Ovary (tissue), 3 donors: ENCODE measurements around the gene TCTA.

Experiments
- EP300 ChIP-seq: sonication (generic); formaldehyde crosslinking; IDR thresholded peaks from one replicate; pipeline ENCODE4 v1.6.1; 2017; ENCODE audit warnings: antibody characterized with exemption
- POLR2A ChIP-seq: fragments of 450-650 bp; IDR thresholded peaks from one replicate; pipeline ENCODE4 v1.6.1; 2017; ENCODE audit warnings: antibody characterized with exemption, mild to moderate bottlenecking, moderate library complexity
- TF ChIP-seq, protein P1 (sequence below), 3 donors: fragments of 450-650 bp in 2 of 3; fragments of 200-600 bp in 1 of 3; IDR thresholded peaks; one replicate each; pipeline versions ENCODE4 v1.5.1 to v1.8.0; 2016 to 2022; ENCODE audit warnings: antibody characterized with exemption in 3 of 3, mild to moderate bottlenecking in 1 of 3
- donor health status: DM: no; HTN: no; CAD: no.

DNA sequence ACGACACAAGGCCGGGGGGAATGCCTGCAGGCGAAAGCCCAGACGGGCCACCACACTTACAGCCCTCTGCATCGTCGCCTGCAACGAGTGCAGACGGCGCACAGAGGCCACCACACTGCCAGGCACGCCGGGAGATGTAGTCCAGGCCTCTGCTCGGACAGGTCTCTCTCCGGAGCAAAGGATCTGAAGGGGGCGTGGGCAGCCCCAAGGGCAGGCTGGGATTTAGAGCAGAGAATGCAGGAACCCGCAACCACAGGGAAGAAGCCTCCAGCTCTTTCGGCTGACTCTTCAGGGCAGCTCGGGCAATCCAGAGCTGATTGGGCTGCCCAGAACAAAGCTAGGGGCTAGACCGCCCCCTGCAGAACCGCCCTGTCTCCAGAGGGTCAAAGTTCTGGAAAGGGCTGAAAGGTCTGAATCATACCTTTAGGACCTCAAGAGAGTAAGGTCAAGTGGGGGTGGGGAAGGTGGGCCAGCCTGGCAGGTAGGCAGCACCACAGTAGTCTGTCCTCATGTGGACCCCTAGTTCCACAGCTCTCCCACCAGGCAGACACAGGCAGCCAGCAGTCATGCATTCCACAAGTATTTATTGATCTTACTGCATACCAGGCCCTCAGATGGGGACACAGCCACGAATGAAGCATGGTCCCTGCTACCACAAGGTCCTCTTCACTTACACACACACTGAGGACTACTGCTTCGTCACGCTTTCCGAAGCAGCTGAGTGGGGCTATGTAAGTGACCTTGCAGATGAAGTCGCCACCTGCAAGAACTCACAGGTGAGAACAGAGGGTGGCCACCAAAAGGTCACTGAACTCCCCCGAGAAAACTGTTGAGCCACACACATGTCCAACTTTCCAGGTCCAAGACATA lies 10.4 kb downstream of the TCTA start, which contains the start of gene AMT:
- TF ChIP-seq EP300 = no peak
- TF ChIP-seq POLR2A = no peak
- TF ChIP-seq, protein P1, sequence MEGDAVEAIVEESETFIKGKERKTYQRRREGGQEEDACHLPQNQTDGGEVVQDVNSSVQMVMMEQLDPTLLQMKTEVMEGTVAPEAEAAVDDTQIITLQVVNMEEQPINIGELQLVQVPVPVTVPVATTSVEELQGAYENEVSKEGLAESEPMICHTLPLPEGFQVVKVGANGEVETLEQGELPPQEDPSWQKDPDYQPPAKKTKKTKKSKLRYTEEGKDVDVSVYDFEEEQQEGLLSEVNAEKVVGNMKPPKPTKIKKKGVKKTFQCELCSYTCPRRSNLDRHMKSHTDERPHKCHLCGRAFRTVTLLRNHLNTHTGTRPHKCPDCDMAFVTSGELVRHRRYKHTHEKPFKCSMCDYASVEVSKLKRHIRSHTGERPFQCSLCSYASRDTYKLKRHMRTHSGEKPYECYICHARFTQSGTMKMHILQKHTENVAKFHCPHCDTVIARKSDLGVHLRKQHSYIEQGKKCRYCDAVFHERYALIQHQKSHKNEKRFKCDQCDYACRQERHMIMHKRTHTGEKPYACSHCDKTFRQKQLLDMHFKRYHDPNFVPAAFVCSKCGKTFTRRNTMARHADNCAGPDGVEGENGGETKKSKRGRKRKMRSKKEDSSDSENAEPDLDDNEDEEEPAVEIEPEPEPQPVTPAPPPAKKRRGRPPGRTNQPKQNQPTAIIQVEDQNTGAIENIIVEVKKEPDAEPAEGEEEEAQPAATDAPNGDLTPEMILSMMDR (IDR thresholded peaks at IDR 0.05) = no peak
